ENCODE results near the gene HIVEP1.

DNA sequence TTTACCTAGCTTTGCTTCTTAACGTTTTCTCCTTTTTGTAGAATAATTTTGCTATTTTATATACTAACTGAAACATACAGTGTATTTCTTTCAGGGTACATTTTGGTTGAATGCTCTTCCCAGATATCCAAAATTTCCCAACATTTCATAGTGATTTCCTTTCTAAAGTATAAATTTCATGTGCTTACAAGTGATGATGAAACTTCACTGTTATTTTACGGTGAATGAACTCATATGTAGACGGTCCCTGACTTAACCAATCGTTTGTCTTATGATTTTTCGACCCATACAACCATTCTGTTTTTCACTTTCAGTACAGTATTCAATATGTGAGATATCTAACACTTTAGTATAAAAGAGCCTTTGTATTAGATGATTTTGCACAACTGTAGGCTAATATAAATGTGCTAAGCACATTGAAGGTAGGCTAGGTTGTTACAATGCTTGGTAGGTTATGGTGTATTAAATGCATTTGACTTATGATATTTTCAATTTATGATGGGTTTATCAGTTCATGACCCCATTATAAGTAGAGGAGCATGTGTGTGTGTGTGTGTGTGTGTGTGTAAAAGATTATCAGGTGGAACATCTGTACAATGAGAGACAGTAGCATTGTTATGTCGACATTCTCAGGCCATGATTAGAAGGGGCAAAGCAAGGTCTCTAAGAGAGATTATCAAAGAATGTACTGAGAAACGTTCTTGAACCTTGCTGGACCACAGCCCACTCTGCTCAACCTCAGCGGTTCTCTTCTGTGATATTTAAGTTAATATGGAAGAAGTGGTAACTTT, 20.9 kb downstream of the HIVEP1 start:
- TF ChIP-seq, protein P1, sequence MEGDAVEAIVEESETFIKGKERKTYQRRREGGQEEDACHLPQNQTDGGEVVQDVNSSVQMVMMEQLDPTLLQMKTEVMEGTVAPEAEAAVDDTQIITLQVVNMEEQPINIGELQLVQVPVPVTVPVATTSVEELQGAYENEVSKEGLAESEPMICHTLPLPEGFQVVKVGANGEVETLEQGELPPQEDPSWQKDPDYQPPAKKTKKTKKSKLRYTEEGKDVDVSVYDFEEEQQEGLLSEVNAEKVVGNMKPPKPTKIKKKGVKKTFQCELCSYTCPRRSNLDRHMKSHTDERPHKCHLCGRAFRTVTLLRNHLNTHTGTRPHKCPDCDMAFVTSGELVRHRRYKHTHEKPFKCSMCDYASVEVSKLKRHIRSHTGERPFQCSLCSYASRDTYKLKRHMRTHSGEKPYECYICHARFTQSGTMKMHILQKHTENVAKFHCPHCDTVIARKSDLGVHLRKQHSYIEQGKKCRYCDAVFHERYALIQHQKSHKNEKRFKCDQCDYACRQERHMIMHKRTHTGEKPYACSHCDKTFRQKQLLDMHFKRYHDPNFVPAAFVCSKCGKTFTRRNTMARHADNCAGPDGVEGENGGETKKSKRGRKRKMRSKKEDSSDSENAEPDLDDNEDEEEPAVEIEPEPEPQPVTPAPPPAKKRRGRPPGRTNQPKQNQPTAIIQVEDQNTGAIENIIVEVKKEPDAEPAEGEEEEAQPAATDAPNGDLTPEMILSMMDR (conservative IDR thresholded peaks at IDR 0.05) = no peak
- TF ChIP-seq ZFX (IDR thresholded peaks at IDR 0.05) = no peak
